CD14-positive monocyte (primary cell): ENCODE measurements around the gene PCBP3. TPM values are rescaled to one million over a fixed set of nuclear protein-coding genes. Genes with fewer than 3 reads are reported as not detected.

Experiments
- DNase-seq, 3 donors: peaks; one replicate each; pipeline ENCODE4 v3.0.0-alpha.2; 2011 to 2022
- H2AFZ ChIP-seq: 2 replicates; pipeline ENCODE4 v1.6.0; 2012; ENCODE audit warnings: mild to moderate bottlenecking, low read depth, low read length, inconsistent platforms; ENCODE audit not compliant: insufficient read depth, poor library complexity, severe bottlenecking
- H3K27ac ChIP-seq, 2 donors: 1 replicate in 1 of 2; 2 replicates in 1 of 2; pipeline ENCODE4 v1.5.1; 2012 to 2013; ENCODE audit warnings: low read length in 2 of 2, control low read depth in 1 of 2, inconsistent platforms in 1 of 2, low read depth in 1 of 2, mild to moderate bottlenecking in 1 of 2
- H3K27me3 ChIP-seq, 2 donors: one replicate each; pipeline versions ENCODE4 v1.6.0 to v1.6.1; 2011 to 2013; ENCODE audit warnings: low read length in 2 of 2; ENCODE audit not compliant: control insufficient read depth in 2 of 2, insufficient read depth in 2 of 2
- H3K36me3 ChIP-seq, 2 donors: replicated peaks in 1 of 2; 1 replicate in 1 of 2; 2 replicates in 1 of 2; pipeline versions ENCODE4 v1.5.1 to v1.6.1; 2012 to 2013; ENCODE audit warnings: low read length in 2 of 2, control low read depth in 1 of 2, inconsistent platforms in 1 of 2, mild to moderate bottlenecking in 1 of 2; ENCODE audit not compliant: insufficient read depth in 2 of 2, control insufficient read depth in 1 of 2
- H3K4me1 ChIP-seq, 2 donors: 1 replicate in 1 of 2; 2 replicates in 1 of 2; pipeline versions ENCODE4 v1.5.1 to v1.6.1; 2012 to 2013; ENCODE audit warnings: low read length in 2 of 2, control low read depth in 1 of 2, inconsistent platforms in 1 of 2, mild to moderate bottlenecking in 1 of 2, moderate library complexity in 1 of 2; ENCODE audit not compliant: insufficient read depth in 2 of 2, control insufficient read depth in 1 of 2
- H3K4me2 ChIP-seq: replicated peaks from 2 replicates; pipeline ENCODE3; 2012; ENCODE audit warnings: low read length, moderate library complexity, mild to moderate bottlenecking; ENCODE audit not compliant: poor library complexity, severe bottlenecking; ENCODE audit errors: extremely low read depth
- H3K4me3 ChIP-seq, 3 experiments: fragments of 200-600 bp in 1 of 3; sonication (generic) in 1 of 3; replicated peaks in 1 of 3; 1 replicate in 2 of 3; 2 replicates in 1 of 3; pipeline ENCODE4 v1.5.1; 2011 to 2013; ENCODE audit warnings: low read length in 3 of 3, mild to moderate bottlenecking in 3 of 3, control low read depth in 2 of 3, low read depth in 2 of 3, inconsistent platforms in 1 of 3, moderate library complexity in 1 of 3
- H3K79me2 ChIP-seq: 2 replicates; pipeline ENCODE4 v1.6.0; 2012; ENCODE audit warnings: mild to moderate bottlenecking, control low read depth, inconsistent platforms, low read length, moderate library complexity; ENCODE audit not compliant: insufficient read depth
- H3K9ac ChIP-seq: 2 replicates; pipeline ENCODE4 v1.6.0; 2017; ENCODE audit warnings: low read length, mild to moderate bottlenecking; ENCODE audit not compliant: insufficient read depth, poor library complexity, severe bottlenecking
- H3K9me3 ChIP-seq, 2 donors: replicated peaks in 1 of 2; 1 replicate in 1 of 2; 2 replicates in 1 of 2; pipeline versions ENCODE4 v1.5.1 to v1.6.1; 2012 to 2013; ENCODE audit warnings: low read length in 2 of 2, control low read depth in 1 of 2; ENCODE audit not compliant: control insufficient read depth in 1 of 2, insufficient read depth in 1 of 2
- H4K20me1 ChIP-seq: 2 replicates; pipeline ENCODE4 v1.6.0; 2012; ENCODE audit warnings: mild to moderate bottlenecking, low read length, control low read depth, moderate library complexity; ENCODE audit not compliant: insufficient read depth
- H3K27ac Mint-ChIP-seq, 7 donors: one replicate each; pipeline ENCODE4 v1.8.0; 2020; ENCODE audit warnings: mild to moderate bottlenecking in 7 of 7, mixed read lengths in 7 of 7, moderate library complexity in 6 of 7, inconsistent platforms in 2 of 7
- H3K27me3 Mint-ChIP-seq, 3 donors: one replicate each; pipeline ENCODE4 v1.8.0; 2021 to 2022; ENCODE audit warnings: low read depth in 3 of 3, mild to moderate bottlenecking in 3 of 3, mixed read lengths in 3 of 3, moderate library complexity in 3 of 3, inconsistent platforms in 1 of 3
- H3K36me3 Mint-ChIP-seq, 2 donors: one replicate each; pipeline ENCODE4 v1.8.0; 2020; ENCODE audit warnings: mixed read lengths in 2 of 2, inconsistent platforms in 1 of 2, mild to moderate bottlenecking in 1 of 2
- H3K4me1 Mint-ChIP-seq: one replicate; pipeline ENCODE4 v1.8.0; 2020; ENCODE audit warnings: mild to moderate bottlenecking, mixed read lengths
- H3K4me3 Mint-ChIP-seq, 2 donors: one replicate each; pipeline ENCODE4 v1.8.0; 2020; ENCODE audit warnings: mild to moderate bottlenecking in 2 of 2, mixed read lengths in 2 of 2, moderate library complexity in 1 of 2
- H3K9me3 Mint-ChIP-seq, 7 donors: one replicate each; pipeline ENCODE4 v1.8.0; 2020 to 2022; ENCODE audit warnings: mixed read lengths in 7 of 7, mild to moderate bottlenecking in 6 of 7, moderate library complexity in 6 of 7, inconsistent platforms in 2 of 7
- WGBS: methylation state at CpG from one replicate; pipeline ENCODE4 v1.1.5; 2013; ENCODE audit warnings: missing lambda C conversion rate; ENCODE audit not compliant: insufficient coverage; 5-methylcytosine and 5-hydroxymethylcytosine counted together
- intact Hi-C, 2 donors: fragments of 100-400 bp; cut with micrococcal nuclease; formaldehyde crosslinking; loops; one replicate each; pipeline versions ENCODE4 v1.15.0 to v1.15.1; 2023
- polyA plus RNA-seq, 3 donors: library from polyadenylated mRNA; depleted of rRNA in 1 of 3; unstranded in 2 of 3; stranded (reverse) in 1 of 3; fragments of 300-500 nt in 2 of 3; fragments of >200 nt in 1 of 3; fragmentation: Illumina TruSeq in 2 of 3; gene quantifications; 1 replicate in 2 of 3; 2 replicates in 1 of 3; pipeline ENCODE4 v1.2.3, GENCODE V29; 2012 to 2021
- TF ChIP-seq, protein P1 (sequence below): fragments of 200-600 bp; IDR thresholded peaks from one replicate; pipeline ENCODE4 v1.8.0; 2022; ENCODE audit warnings: antibody characterized with exemption, mild to moderate bottlenecking

The PCBP3 gene
- polyA plus RNA-seq, 3 donors = 0.34 to 0.49 TPM; not detected in 1

DNA sequence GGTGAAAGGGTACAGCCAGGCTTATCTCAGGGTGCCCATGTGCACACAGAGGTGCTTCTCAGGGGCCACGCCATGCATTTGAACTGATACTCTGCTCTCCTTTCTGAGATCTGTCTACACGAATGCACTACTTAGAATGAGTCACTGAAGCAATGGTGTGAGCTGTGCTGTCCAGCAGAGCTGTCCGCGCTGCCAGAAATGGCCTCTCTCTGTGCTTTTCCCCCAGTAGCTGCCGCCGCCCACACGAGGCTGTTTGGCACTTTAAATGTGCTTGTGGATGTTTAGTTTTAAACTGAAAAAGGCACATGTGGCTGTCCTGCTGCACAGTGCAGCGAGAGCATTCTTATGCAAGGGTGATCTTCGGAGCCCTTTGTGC, 250.9 kb downstream of the PCBP3 start:
- TF ChIP-seq, protein P1, sequence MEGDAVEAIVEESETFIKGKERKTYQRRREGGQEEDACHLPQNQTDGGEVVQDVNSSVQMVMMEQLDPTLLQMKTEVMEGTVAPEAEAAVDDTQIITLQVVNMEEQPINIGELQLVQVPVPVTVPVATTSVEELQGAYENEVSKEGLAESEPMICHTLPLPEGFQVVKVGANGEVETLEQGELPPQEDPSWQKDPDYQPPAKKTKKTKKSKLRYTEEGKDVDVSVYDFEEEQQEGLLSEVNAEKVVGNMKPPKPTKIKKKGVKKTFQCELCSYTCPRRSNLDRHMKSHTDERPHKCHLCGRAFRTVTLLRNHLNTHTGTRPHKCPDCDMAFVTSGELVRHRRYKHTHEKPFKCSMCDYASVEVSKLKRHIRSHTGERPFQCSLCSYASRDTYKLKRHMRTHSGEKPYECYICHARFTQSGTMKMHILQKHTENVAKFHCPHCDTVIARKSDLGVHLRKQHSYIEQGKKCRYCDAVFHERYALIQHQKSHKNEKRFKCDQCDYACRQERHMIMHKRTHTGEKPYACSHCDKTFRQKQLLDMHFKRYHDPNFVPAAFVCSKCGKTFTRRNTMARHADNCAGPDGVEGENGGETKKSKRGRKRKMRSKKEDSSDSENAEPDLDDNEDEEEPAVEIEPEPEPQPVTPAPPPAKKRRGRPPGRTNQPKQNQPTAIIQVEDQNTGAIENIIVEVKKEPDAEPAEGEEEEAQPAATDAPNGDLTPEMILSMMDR = no peak
- no peaks in the 10 kb centered on the region for H3K9me3 Mint-ChIP-seq
- H3K27me3 Mint-ChIP-seq = peaks cover 0 to 6% (median 1%) of the 10 kb centered on the region in 3 donors
- H3K36me3 ChIP-seq = no peaks in the 10 kb centered on the region
- WGBS = 92% methylated on average over 5 of the region's 9 CpGs
- no peak overlapping the region for H3K9ac ChIP-seq
- H3K4me1 Mint-ChIP-seq = peaks cover 24% of the 10 kb centered on the region
- H3K27ac Mint-ChIP-seq = no peak overlapping the region
- DNase-seq = no peak
- no peak overlapping the region for H2AFZ ChIP-seq
- no peaks in the 10 kb centered on the region for H3K36me3 Mint-ChIP-seq
- intact Hi-C loops = no loop called here
- no peak overlapping the region for H3K27ac ChIP-seq
- no peak overlapping the region for H3K4me3 ChIP-seq
- no peak overlapping the region for H3K4me3 Mint-ChIP-seq
- no peaks in the 10 kb centered on the region for H4K20me1 ChIP-seq
- H3K9me3 ChIP-seq = no peaks in the 10 kb centered on the region
- H3K4me1 ChIP-seq = peaks cover 15% of the 10 kb centered on the region in 2 donors
- H3K27me3 ChIP-seq = no peaks in the 10 kb centered on the region
- H3K79me2 ChIP-seq = no peaks in the 10 kb centered on the region
- H3K4me2 ChIP-seq = no peak overlapping the region

DNA sequence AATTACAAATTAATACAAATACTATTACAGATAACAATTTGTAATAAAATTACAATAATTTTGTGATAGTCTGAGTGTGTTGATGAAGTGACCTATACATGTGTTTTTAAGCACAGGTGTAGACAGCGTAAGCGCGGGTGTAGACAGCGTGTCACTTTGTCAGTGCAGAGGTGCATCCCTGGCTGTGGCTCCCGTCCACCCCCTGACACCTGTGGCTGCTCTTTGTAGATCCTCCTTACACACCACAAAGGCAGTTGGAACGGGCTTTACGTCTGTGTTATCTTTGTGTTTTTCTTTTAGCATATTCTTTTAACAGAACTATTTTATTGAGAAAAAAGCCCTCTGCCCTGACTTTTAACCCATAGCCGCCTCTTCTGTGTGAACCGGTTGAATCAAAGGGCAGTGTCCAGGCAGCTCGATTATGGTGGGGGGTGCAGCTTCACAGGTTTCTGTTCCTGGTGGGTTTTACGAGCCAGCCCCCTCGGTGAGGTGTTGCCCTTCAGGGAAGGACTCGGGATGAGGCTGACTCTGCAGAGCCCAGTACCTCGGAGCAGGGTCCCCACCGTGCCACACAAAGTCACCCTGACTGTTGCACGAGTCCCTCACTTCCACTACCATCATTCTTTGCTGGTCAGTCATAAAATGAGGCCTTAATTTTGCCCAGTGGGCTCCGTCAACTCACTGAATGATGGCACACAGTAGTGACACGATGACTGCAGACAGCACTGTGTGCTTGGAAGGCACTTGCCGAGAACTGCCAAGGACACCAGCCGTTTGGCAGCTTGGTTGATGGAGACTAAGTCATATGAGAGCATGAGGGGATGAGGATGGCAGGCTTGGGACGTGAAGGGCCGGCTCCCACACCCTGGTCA, 251.6 kb downstream of the PCBP3 start:
- Histone ChIP-seq H2AFZ (no peak overlapping the region), H3K9me3 (no peaks in the 10 kb centered on the region), H3K4me2 (no peak overlapping the region), H3K79me2 (no peaks in the 10 kb centered on the region), H4K20me1 (no peaks in the 10 kb centered on the region), H3K4me1 (peaks cover 15% of the 10 kb centered on the region in 2 donors), H3K27ac (no peak overlapping the region), H3K27me3 (no peaks in the 10 kb centered on the region), H3K9ac (no peak overlapping the region), H3K4me3 (no peak overlapping the region), H3K36me3 (no peaks in the 10 kb centered on the region)
- intact Hi-C loops = no loop called here
- H3K9me3 Mint-ChIP-seq = no peaks in the 10 kb centered on the region
- TF ChIP-seq, protein P1 = no peak
- no peak overlapping the region for H3K27ac Mint-ChIP-seq
- no peaks in the 10 kb centered on the region for H3K36me3 Mint-ChIP-seq
- H3K27me3 Mint-ChIP-seq = peaks cover 0 to 6% (median 1%) of the 10 kb centered on the region in 3 donors
- H3K4me1 Mint-ChIP-seq = peaks cover 24% of the 10 kb centered on the region
- H3K4me3 Mint-ChIP-seq = no peak overlapping the region
- 93% methylated on average over 16 of the region's 22 CpGs for WGBS
- DNase-seq = no peak
